H1 (cell line): ENCODE data around the gene TSHR. TPM values are rescaled to one million over a fixed set of nuclear protein-coding genes. Genes with fewer than 3 reads are reported as not detected.

Experiments used
- CTCF ChIA-PET: fragments of 300-600 bp; sonication (Branson Sonifier 250); formaldehyde crosslinking; loops from one replicate; lab custom pipeline; 2021; ENCODE audit not compliant: partially characterized antibody; lab: Charles Lee
- POLR2A ChIA-PET: fragments of 300-600 bp; sonication (Branson Sonifier 250); formaldehyde crosslinking; loops from one replicate; lab custom pipeline; 2021; ENCODE audit warnings: inconsistent platforms; ENCODE audit not compliant: partially characterized antibody; lab: Charles Lee
- DNase-seq, 2 experiments: peaks; one replicate each; pipeline versions ENCODE4 v3.0.0 to v3.0.0-alpha.2; 2010 to 2022; ENCODE audit warnings: low spot score in 2 of 2, low read depth in 1 of 2, mixed read lengths in 1 of 2
- FAIRE-seq: peaks from 2 replicates; lab custom pipeline; 2011; peaks lifted over from hg19 to GRCh38; lab: Jason Lieb, UNC
- H2AFZ ChIP-seq: 2 replicates; pipeline ENCODE4 v1.8.1; 2012; ENCODE audit warnings: low read length, inconsistent platforms
- H2AK5ac ChIP-seq: 2 replicates; pipeline ENCODE4 v1.6.1; 2013; ENCODE audit warnings: low read depth, low read length
- H2BK120ac ChIP-seq: replicated peaks from 2 replicates; pipeline ENCODE3; 2013; ENCODE audit warnings: low read depth, low read length, inconsistent platforms
- H2BK12ac ChIP-seq: 2 replicates; pipeline ENCODE4 v1.6.1; 2013; ENCODE audit warnings: low read depth, low read length
- H2BK15ac ChIP-seq: 2 replicates; pipeline ENCODE4 v1.6.1; 2013; ENCODE audit warnings: low read length
- H2BK20ac ChIP-seq: 2 replicates; pipeline ENCODE4 v1.6.1; 2013; ENCODE audit warnings: low read length
- H2BK5ac ChIP-seq: 2 replicates; pipeline ENCODE4 v1.6.1; 2013; ENCODE audit warnings: low read depth, low read length
- H3K14ac ChIP-seq: 2 replicates; pipeline ENCODE4 v1.6.1; 2013; ENCODE audit warnings: inconsistent platforms; ENCODE audit not compliant: insufficient read length
- H3K18ac ChIP-seq: 2 replicates; pipeline ENCODE4 v1.6.1; 2013; ENCODE audit warnings: low read length; ENCODE audit errors: extremely low read depth
- H3K23ac ChIP-seq: 2 replicates; pipeline ENCODE4 v1.6.1; 2013; ENCODE audit warnings: inconsistent platforms; ENCODE audit not compliant: insufficient read length
- H3K23me2 ChIP-seq: 2 replicates; pipeline ENCODE4 v1.6.1; 2013; ENCODE audit warnings: low read depth, low read length
- H3K27ac ChIP-seq: 2 replicates; pipeline ENCODE4 v1.6.1; 2011; ENCODE audit warnings: low read depth, low read length, inconsistent platforms
- H3K27me3 ChIP-seq, 4 experiments: replicated peaks in 1 of 4; 1 replicate in 1 of 4; 2 replicates in 3 of 4; pipeline versions ENCODE4 v1.6.1 to v1.8.1; 2011 to 2013; ENCODE audit warnings: low read length in 3 of 4, mild to moderate bottlenecking in 3 of 4, inconsistent platforms in 2 of 4, mixed read lengths in 2 of 4, moderate library complexity in 1 of 4; ENCODE audit not compliant: control insufficient read depth in 3 of 4, insufficient read depth in 3 of 4; ENCODE audit errors: extremely low read depth in 1 of 4
- H3K36me3 ChIP-seq, 4 experiments: 2 replicates each; pipeline versions ENCODE4 v1.6.1 to v1.8.1; 2011 to 2013; ENCODE audit warnings: mild to moderate bottlenecking in 4 of 4, low read length in 3 of 4, moderate library complexity in 2 of 4, control low read depth in 1 of 4, inconsistent platforms in 1 of 4; ENCODE audit not compliant: insufficient read depth in 4 of 4, control insufficient read depth in 2 of 4
- H3K4ac ChIP-seq: replicated peaks from 2 replicates; pipeline ENCODE3; 2013; ENCODE audit warnings: low read length, low read depth, mixed read lengths, inconsistent platforms; ENCODE audit not compliant: insufficient read length
- H3K4me1 ChIP-seq, 4 experiments: replicated peaks in 1 of 4; 1 replicate in 1 of 4; 2 replicates in 3 of 4; pipeline versions ENCODE4 v1.6.1 to v1.8.1; 2011 to 2013; ENCODE audit warnings: low read length in 3 of 4, inconsistent platforms in 2 of 4, mixed read lengths in 1 of 4; ENCODE audit not compliant: insufficient read depth in 4 of 4, control insufficient read depth in 3 of 4
- H3K4me2 ChIP-seq, 2 experiments: 2 replicates each; pipeline versions ENCODE4 v1.6.1 to v1.8.1; 2011 to 2013; ENCODE audit warnings: low read depth in 2 of 2, low read length in 2 of 2, control low read depth in 1 of 2, inconsistent platforms in 1 of 2, mild to moderate bottlenecking in 1 of 2; ENCODE audit not compliant: insufficient read depth in 1 of 2
- H3K4me3 ChIP-seq, 4 experiments: fragments of 200-600, 300-600 bp in 1 of 4; sonication (generic), shearing (Covaris generic), sonication (Bioruptor Twin) in 1 of 4; 2 replicates each; pipeline versions ENCODE4 v1.5.1 to v1.8.1; 2011 to 2016; ENCODE audit warnings: low read length in 4 of 4, low read depth in 3 of 4, control low read depth in 2 of 4, inconsistent platforms in 2 of 4, mild to moderate bottlenecking in 2 of 4, mixed read lengths in 1 of 4, moderate library complexity in 1 of 4; ENCODE audit not compliant: insufficient read depth in 2 of 4; ENCODE audit errors: extremely low read depth in 1 of 4
- H3K56ac ChIP-seq: replicated peaks from 2 replicates; pipeline ENCODE3; 2013; ENCODE audit warnings: low read depth, mild to moderate bottlenecking, mixed read lengths, low read length, inconsistent platforms; ENCODE audit not compliant: insufficient read length
- H3K79me1 ChIP-seq: 2 replicates; pipeline ENCODE4 v1.6.1; 2013; ENCODE audit warnings: low read depth, low read length, control low read depth
- H3K79me2 ChIP-seq, 2 experiments: 2 replicates each; pipeline versions ENCODE4 v1.6.1 to v1.8.1; 2012 to 2013; ENCODE audit warnings: low read length in 2 of 2, mild to moderate bottlenecking in 2 of 2, inconsistent platforms in 1 of 2; ENCODE audit not compliant: insufficient read depth in 2 of 2, control insufficient read depth in 1 of 2
- H3K9ac ChIP-seq, 4 experiments: replicated peaks in 1 of 4; 1 replicate in 1 of 4; 2 replicates in 3 of 4; pipeline versions ENCODE4 v1.6.1 to v1.8.1; 2011 to 2013; ENCODE audit warnings: low read depth in 3 of 4, low read length in 3 of 4, control low read depth in 2 of 4, mild to moderate bottlenecking in 2 of 4, moderate library complexity in 2 of 4, inconsistent platforms in 1 of 4; ENCODE audit errors: extremely low read depth in 1 of 4
- H3K9me3 ChIP-seq, 2 experiments: 2 replicates each; pipeline versions ENCODE4 v1.6.1 to v1.8.1; 2012 to 2013; ENCODE audit warnings: mild to moderate bottlenecking in 2 of 2, moderate library complexity in 2 of 2, control low read depth in 1 of 2, inconsistent platforms in 1 of 2, low read depth in 1 of 2, low read length in 1 of 2, mixed read lengths in 1 of 2; ENCODE audit not compliant: insufficient read depth in 2 of 2
- H4K20me1 ChIP-seq, 2 experiments: replicated peaks in 1 of 2; 2 replicates each; pipeline versions ENCODE3 to v1.8.1; 2011 to 2013; ENCODE audit warnings: inconsistent platforms in 2 of 2, low read length in 2 of 2, mild to moderate bottlenecking in 1 of 2; ENCODE audit not compliant: insufficient read depth in 2 of 2, control insufficient read depth in 1 of 2
- H4K5ac ChIP-seq: 2 replicates; pipeline ENCODE4 v1.6.1; 2013; ENCODE audit warnings: low read length, low read depth, mixed read lengths, inconsistent platforms; ENCODE audit not compliant: insufficient read length
- H4K8ac ChIP-seq: 2 replicates; pipeline ENCODE4 v1.8.0; 2013; ENCODE audit warnings: mild to moderate bottlenecking, moderate library complexity, low read length, inconsistent platforms; ENCODE audit not compliant: insufficient read depth; ENCODE audit errors: extremely low read depth
- H4K91ac ChIP-seq: replicated peaks from 2 replicates; pipeline ENCODE3; 2013; ENCODE audit warnings: low read length, mixed read lengths, inconsistent platforms; ENCODE audit not compliant: insufficient read length
- ASH2L ChIP-seq: fragments of 200-600, 300-600 bp; sonication (generic); IDR thresholded peaks from one replicate; pipeline ENCODE4 v1.7.1; 2017; ENCODE audit warnings: low read length
- ATF2 ChIP-seq: IDR thresholded peaks from 2 replicates; pipeline ENCODE4 v1.6.1; 2012; ENCODE audit warnings: low read length, inconsistent platforms
- ATF3 ChIP-seq: IDR thresholded peaks from 2 replicates; pipeline ENCODE4 v1.6.1; 2011; ENCODE audit warnings: low read depth, mild to moderate bottlenecking, low read length; ENCODE audit not compliant: insufficient read depth
- HDAC2 ChIP-seq, 2 experiments: fragments of 300-600 bp in 1 of 2; sonication (generic) in 1 of 2; IDR thresholded peaks; 2 replicates each; pipeline ENCODE4 v1.6.1; 2011 to 2012; ENCODE audit warnings: low read depth in 2 of 2, low read length in 2 of 2, mild to moderate bottlenecking in 2 of 2, moderate library complexity in 2 of 2, borderline replicate concordance in 1 of 2, inconsistent platforms in 1 of 2
- RNF2 ChIP-seq: fragments of 200-900, 300-1000 bp; sonication (generic); IDR thresholded peaks from 2 replicates; pipeline ENCODE4 v1.7.1; 2016; ENCODE audit warnings: borderline replicate concordance, low read depth, mild to moderate bottlenecking, antibody characterized with exemption, low read length; ENCODE audit not compliant: poor library complexity, severe bottlenecking; ENCODE audit errors: missing control alignments
- RXRA ChIP-seq: IDR thresholded peaks from 2 replicates; pipeline ENCODE4 v1.6.1; 2011; ENCODE audit warnings: low read depth, mild to moderate bottlenecking, low read length, moderate library complexity; ENCODE audit not compliant: insufficient read depth
- SIN3A ChIP-seq, 2 experiments: IDR thresholded peaks in 1 of 2; conservative IDR thresholded peaks in 1 of 2; 2 replicates each; pipeline ENCODE4 v1.6.1; 2011 to 2012; ENCODE audit warnings: low read length in 2 of 2, improper control_type of control experiment in 1 of 2, low read depth in 1 of 2, mild to moderate bottlenecking in 1 of 2
- WGBS, 2 experiments: shearing (Covaris generic) in 1 of 2; methylation state at CpG; one replicate each; pipeline versions ENCODE4 v1.1.6 to v1.1.7; 2013 to 2015; ENCODE audit warnings: low lambda C conversion rate in 2 of 2, mixed read lengths in 2 of 2, inconsistent platforms in 1 of 2, low coverage in 1 of 2, missing lambda C conversion rate in 1 of 2; ENCODE audit not compliant: insufficient replicate concordance in 2 of 2, insufficient coverage in 1 of 2, insufficient read length in 1 of 2; ENCODE audit errors: extremely low coverage in 1 of 2, missing lambda C conversion rate in 1 of 2; 5-methylcytosine and 5-hydroxymethylcytosine counted together
- polyA plus RNA-seq, 7 experiments: library from polyadenylated mRNA; depleted of rRNA in 3 of 7; stranded (reverse) in 5 of 7; unstranded in 2 of 7; fragments of >200 nt in 5 of 7; fragments of 200-250 nt in 2 of 7; gene quantifications; 1 replicate in 5 of 7; 2 replicates in 1 of 7; 4 replicates in 1 of 7; pipeline versions ENCODE4 v1.2.1 to v1.2.3, GENCODE V29; 2011 to 2013; ENCODE audit warnings: missing spikeins in 2 of 7, mixed read lengths in 2 of 7
- total RNA-seq: library from RNA; stranded (reverse); fragmentation: NEBNext Ultra II Directional; extraction: Animal tissue kit (Norgen Biotek cat#: 25700); gene quantifications from 2 replicates; pipeline ENCODE4 v1.2.1, GENCODE V29; 2021

TSHR gene
- total and polyA plus RNA-seq, 2 of the 8 experiments (the other 6 are each of a cell fraction or from before 2014, with no cell fraction given), result 0.27 TPM; not detected in 1

GRCh38 chr14:80919622-80920021, 35.8 kb upstream of the TSHR start:
- Histone ChIP-seq H4K8ac (no peak overlapping the region), H2BK5ac (no peak overlapping the region), H3K27ac (no peak overlapping the region), H4K5ac (no peak overlapping the region), H3K4me1 (no peaks in the 10 kb centered on the region), H4K91ac (no peak overlapping the region), H3K4ac (no peak overlapping the region), H3K79me2 (no peaks in the 10 kb centered on the region), H4K20me1 (no peaks in the 10 kb centered on the region), H2BK12ac (no peak overlapping the region), H2BK120ac (no peak overlapping the region), H3K9ac (no peak overlapping the region), H2AFZ (no peak overlapping the region), H3K36me3 (no peaks in the 10 kb centered on the region; a peak in 1 of 8 replicates), H2BK15ac (no peak overlapping the region), H3K56ac (no peak overlapping the region), H3K79me1 (no peaks in the 10 kb centered on the region), H3K4me3 (no peak overlapping the region), H3K4me2 (no peak overlapping the region), H3K14ac (no peak overlapping the region), H3K27me3 (no peaks in the 10 kb centered on the region), H3K23me2 (no peaks in the 10 kb centered on the region), H3K18ac (no peak overlapping the region), H2AK5ac (no peak overlapping the region), H3K9me3 (no peaks in the 10 kb centered on the region), H2BK20ac (no peak overlapping the region), H3K23ac (no peak overlapping the region)
- ChIA-PET POLR2A (no interaction called here), CTCF (no interaction called here)
- TF ChIP-seq RXRA (no peak), ASH2L (no peak), HDAC2 (IDR thresholded peaks at IDR 0.05; ENCODE audit: borderline replicate concordance in 1 of 2, low read depth in 2 of 2, low read length in 2 of 2) (no peak), ATF3 (no peak), RNF2 (no peak), SIN3A (conservative IDR thresholded peaks at IDR 0.05 in 1 of 2, IDR thresholded peaks at IDR 0.05 in 1 of 2; ENCODE audit: low read depth in 1 of 2, low read length in 2 of 2) (no peak), ATF2 (no peak)
- DNase-seq, result no peak
- 91% methylated on average over 3 of the region's 3 CpGs; no CpG with 5 or more reads in 1 of the 2 experiments for WGBS, 2 experiments
- no peak for FAIRE-seq
